ENCODE data around the gene GTPBP10.
"Not testable (repeated sequence)": the region's sequence is repeated elsewhere in the genome, so short reads cannot be mapped to it uniquely, and the experiment has no call there.

The GTPBP10 gene

DNA sequence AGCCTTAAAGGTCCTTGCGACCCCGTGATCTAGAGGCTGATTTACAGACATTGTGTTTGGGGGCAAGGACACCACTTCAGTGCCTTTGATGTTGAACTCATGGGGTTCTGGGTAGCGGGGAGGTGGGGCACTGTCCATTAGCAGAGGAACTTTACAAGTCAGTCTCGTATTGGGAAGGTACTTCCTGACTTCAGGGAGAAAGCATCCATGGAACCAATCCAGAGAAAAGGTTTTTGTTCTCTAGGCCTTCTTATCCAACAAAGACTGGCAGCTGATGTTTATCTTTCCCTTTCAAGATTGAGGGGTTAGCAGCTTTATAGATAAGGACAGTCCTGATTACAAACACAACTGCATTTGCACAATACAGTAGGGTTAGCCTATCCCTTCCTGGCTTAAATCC, 2.8 kb downstream of the GTPBP10 start:
- FAIRE-seq, result no peak
- DNase-seq (ENCODE audit: insufficient read length, low spot score), result no peak
- TF ChIP-seq POU2F2 (IDR thresholded peaks at IDR 0.05; ENCODE audit: low read depth, low read length), result no peak
- TF ChIP-seq SPI1 (IDR thresholded peaks at IDR 0.05; ENCODE audit: low read depth, low read length), result no peak
- TF ChIP-seq POLR2AphosphoS5 (IDR thresholded peaks at IDR 0.05; ENCODE audit: low read depth, low read length), result no peak
- no peak for TF ChIP-seq PAX5 (IDR thresholded peaks at IDR 0.05; ENCODE audit: insufficient read depth, low read length, severe bottlenecking)
- no peak for TF ChIP-seq TAF1 (IDR thresholded peaks at IDR 0.05; ENCODE audit: low read depth, low read length)
- TF ChIP-seq POLR2A (IDR thresholded peaks at IDR 0.05; ENCODE audit: low read depth, low read length), result no peak

DNA sequence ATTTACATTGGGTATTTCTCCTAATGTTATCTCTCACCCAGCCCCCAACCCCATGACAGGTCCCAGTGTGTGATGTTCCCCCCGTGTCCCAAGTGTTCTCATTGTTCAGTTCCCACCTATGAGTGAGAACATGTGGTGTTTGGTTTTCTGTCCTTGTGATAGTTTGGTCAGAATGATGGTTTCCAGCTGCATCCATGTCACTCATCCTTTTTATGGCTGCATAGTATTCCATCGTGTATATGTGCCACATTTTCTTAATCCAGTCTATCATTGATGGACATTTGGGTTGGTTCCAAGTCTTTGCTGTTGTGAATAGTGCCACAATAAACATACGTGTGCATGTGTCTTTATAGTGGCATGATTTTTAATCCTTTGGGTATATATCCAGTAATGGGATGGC, 3.5 kb downstream of the GTPBP10 start:
- DNase-seq (ENCODE audit: insufficient read length, low spot score); FAIRE-seq: not testable (repeated sequence)

DNA sequence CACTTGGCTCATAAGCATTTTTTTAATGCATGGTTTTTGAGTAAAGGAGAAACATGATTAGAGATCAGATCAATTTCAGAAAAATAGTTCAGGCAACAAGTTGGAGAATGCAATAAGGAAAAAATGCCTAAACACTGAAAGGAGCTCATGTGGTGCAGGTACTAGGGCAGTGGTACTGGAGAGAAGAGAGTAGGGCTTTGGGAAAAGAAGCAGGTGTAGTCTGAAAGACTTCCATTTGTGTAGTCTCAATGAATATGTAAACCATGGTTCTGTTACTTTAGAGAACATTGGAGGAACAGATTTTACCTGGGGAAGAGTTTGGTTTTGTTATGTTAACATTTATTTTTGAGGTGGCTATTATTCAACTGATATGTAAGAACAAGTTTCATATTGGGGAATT, 5.5 kb downstream of the GTPBP10 start:
- no peak for TF ChIP-seq SPI1 (IDR thresholded peaks at IDR 0.05; ENCODE audit: low read depth, low read length)
- no peak for TF ChIP-seq POLR2A (IDR thresholded peaks at IDR 0.05; ENCODE audit: low read depth, low read length)
- DNase-seq (ENCODE audit: insufficient read length, low spot score), result no peak
- FAIRE-seq, result no peak

DNA sequence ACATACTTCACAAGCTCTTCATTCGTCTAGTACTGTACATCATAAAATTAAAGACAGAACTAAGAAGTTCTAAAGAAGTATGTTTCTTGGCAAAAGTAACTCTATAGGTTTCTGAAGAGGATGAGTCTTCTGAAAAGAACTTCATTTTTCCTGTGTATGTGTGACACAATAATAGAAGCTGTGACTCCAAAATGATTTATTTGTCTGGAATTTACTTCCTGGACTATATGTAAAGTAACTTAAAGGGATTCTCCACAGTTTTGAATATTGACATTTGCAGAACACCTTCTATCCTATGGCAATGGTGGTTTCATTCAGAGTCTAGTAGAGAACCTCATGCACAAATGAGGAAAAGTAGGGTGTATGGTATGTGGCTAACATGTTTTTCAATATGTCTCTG, 36.9 kb downstream of the GTPBP10 start:
- DNase-seq (ENCODE audit: insufficient read length, low spot score) (no peak), FAIRE-seq (no peak)
- TF ChIP-seq PAX5 (IDR thresholded peaks at IDR 0.05; ENCODE audit: insufficient read depth, low read length, severe bottlenecking) (no peak), POLR2A (IDR thresholded peaks at IDR 0.05; ENCODE audit: low read depth, low read length) (no peak), TAF1 (IDR thresholded peaks at IDR 0.05; ENCODE audit: low read depth, low read length) (no peak), SPI1 (IDR thresholded peaks at IDR 0.05; ENCODE audit: low read depth, low read length) (no peak)

DNA sequence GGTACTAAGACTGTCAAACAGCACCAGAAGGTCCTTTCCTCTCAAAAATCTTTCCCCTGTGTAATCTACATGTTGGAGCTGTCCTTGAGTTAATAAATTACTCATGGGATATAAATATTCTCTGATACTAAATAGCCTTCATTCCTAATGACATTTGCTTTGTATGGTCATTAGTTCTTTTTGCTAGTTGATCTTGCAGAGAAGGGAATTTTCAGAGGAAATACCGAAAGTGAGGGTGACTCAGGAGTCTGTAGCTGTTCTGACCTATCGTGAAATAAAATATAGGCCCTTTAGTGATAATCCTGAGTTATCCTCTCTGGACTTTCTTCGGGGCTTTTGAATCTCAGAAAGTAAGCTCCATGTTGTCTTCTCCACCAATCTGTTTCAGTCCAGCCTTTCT, 37.3 kb downstream of the GTPBP10 start:
- no peak for DNase-seq (ENCODE audit: insufficient read length, low spot score)
- FAIRE-seq, result no peak
- TF ChIP-seq POLR2A (IDR thresholded peaks at IDR 0.05; ENCODE audit: low read depth, low read length) (no peak), POU2F2 (IDR thresholded peaks at IDR 0.05; ENCODE audit: low read depth, low read length) (no peak), POLR2AphosphoS5 (IDR thresholded peaks at IDR 0.05; ENCODE audit: low read depth, low read length) (no peak), TAF1 (IDR thresholded peaks at IDR 0.05; ENCODE audit: low read depth, low read length) (no peak), PAX5 (IDR thresholded peaks at IDR 0.05; ENCODE audit: insufficient read depth, low read length, severe bottlenecking) (no peak), SPI1 (IDR thresholded peaks at IDR 0.05; ENCODE audit: low read depth, low read length) (no peak)

DNA sequence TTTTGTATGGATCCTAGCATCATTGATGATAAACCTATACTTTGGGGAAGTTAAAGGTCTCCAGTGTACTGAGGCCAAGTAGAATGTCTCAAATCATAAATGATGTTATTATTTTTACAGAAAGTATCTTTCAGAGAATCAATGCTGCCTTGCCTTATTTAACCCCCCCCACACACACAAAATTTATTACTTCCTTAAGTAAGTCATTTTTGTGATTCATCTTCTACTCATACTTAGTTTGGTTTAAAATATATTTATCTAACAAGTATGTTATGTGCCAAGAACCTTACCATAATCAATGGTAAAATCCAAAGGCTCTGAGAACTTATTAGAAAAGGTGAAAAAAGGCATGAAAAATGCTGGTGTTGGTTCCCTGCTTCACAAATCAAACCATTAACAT, 37.9 kb downstream of the GTPBP10 start:
- no peak for DNase-seq (ENCODE audit: insufficient read length, low spot score)
- no peak for FAIRE-seq
- no peak for TF ChIP-seq POLR2AphosphoS5 (IDR thresholded peaks at IDR 0.05; ENCODE audit: low read depth, low read length)

DNA sequence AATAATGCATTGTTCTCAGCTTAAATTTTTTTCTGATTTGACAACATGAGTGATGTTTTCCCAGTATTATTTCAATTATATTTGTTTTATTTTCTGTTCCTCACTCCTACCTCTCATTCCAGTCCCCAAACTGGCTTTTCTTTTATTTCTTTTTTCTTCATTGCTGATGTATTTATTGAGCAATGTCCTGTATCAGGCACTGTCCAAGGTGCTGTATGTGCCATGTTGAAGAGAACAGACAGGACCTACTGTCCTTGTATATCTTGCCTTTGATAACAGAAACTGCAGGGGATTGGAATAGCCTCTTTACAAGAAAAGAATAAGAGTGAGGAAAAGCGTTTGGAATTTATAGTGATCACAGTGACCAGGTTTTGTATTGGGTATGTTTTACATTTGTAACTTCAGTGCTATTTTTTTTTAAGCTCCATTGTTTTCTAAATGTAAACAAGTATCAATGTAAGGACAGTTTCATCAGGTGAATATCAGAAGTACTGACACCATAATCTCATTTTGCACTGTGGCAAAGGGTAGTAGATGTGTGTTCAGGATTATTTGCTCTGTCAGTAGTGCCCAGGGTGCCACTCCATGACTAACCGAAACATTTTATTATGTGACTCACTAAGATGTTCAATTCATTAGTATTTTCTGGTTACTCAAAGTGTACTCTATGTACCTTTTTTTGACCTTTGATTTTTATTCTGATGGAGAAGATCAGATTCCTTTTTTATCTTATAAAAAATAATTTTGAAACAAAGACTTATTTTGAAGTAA, 41.1 kb downstream of the GTPBP10 start:
- no peak for TF ChIP-seq POU2F2 (IDR thresholded peaks at IDR 0.05; ENCODE audit: low read depth, low read length)
- no peak for TF ChIP-seq POLR2A (IDR thresholded peaks at IDR 0.05; ENCODE audit: low read depth, low read length)
- TF ChIP-seq TAF1 (IDR thresholded peaks at IDR 0.05; ENCODE audit: low read depth, low read length), result no peak
- no peak for TF ChIP-seq POLR2AphosphoS5 (IDR thresholded peaks at IDR 0.05; ENCODE audit: low read depth, low read length)
- no peak for TF ChIP-seq SPI1 (IDR thresholded peaks at IDR 0.05; ENCODE audit: low read depth, low read length)
- TF ChIP-seq PAX5 (IDR thresholded peaks at IDR 0.05; ENCODE audit: insufficient read depth, low read length, severe bottlenecking), result no peak
- DNase-seq (ENCODE audit: insufficient read length, low spot score) (no peak), FAIRE-seq (no peak)

DNA sequence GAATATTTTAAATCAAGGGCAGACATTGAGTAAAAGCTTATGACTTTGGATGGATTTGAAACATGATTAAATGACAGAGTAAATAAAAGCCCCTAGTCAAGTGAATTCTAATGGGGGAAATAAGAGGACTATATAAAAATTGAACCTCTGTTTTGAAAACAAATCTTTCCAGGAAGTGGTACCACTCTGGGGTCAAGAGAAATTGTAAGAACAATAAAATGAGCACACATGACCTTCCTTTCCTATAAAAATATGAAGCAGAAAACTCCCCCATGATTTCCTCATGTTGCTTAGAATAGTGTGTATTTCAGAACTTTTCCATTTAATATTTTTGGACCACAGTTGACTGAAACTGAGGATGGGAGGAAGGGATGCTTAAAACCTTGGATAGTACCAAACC, 44.4 kb downstream of the GTPBP10 start:
- DNase-seq (ENCODE audit: insufficient read length, low spot score), result no peak
- no peak for FAIRE-seq
- TF ChIP-seq POLR2A (IDR thresholded peaks at IDR 0.05; ENCODE audit: low read depth, low read length), result no peak
- no peak for TF ChIP-seq POU2F2 (IDR thresholded peaks at IDR 0.05; ENCODE audit: low read depth, low read length)
- no peak for TF ChIP-seq TAF1 (IDR thresholded peaks at IDR 0.05; ENCODE audit: low read depth, low read length)
- TF ChIP-seq PAX5 (IDR thresholded peaks at IDR 0.05; ENCODE audit: insufficient read depth, low read length, severe bottlenecking), result no peak
- TF ChIP-seq SPI1 (IDR thresholded peaks at IDR 0.05; ENCODE audit: low read depth, low read length), result no peak
- no peak for TF ChIP-seq POLR2AphosphoS5 (IDR thresholded peaks at IDR 0.05; ENCODE audit: low read depth, low read length)

DNA sequence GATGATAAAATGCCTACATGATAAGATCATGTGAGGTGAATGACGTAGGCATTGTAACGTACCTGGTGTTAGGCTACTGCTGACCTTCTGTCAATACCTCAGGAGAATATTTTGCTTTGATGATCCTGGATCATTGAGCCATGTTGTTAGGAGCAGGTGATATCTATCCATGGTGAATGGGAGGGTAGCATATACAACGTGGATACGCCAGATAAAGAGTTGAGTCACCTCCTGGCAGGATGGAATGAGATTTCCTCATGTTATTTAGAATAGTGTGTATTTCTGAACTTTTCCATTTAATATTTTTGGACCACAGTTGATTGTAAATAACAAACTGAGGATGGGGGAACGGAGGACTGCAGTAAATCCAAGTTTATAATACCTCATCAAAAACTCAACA, 45.0 kb downstream of the GTPBP10 start:
- FAIRE-seq, result no peak
- TF ChIP-seq POLR2A (IDR thresholded peaks at IDR 0.05; ENCODE audit: low read depth, low read length) (no peak), SPI1 (IDR thresholded peaks at IDR 0.05; ENCODE audit: low read depth, low read length) (no peak), POLR2AphosphoS5 (IDR thresholded peaks at IDR 0.05; ENCODE audit: low read depth, low read length) (no peak), POU2F2 (IDR thresholded peaks at IDR 0.05; ENCODE audit: low read depth, low read length) (no peak), PAX5 (IDR thresholded peaks at IDR 0.05; ENCODE audit: insufficient read depth, low read length, severe bottlenecking) (no peak), TAF1 (IDR thresholded peaks at IDR 0.05; ENCODE audit: low read depth, low read length) (no peak)

DNA sequence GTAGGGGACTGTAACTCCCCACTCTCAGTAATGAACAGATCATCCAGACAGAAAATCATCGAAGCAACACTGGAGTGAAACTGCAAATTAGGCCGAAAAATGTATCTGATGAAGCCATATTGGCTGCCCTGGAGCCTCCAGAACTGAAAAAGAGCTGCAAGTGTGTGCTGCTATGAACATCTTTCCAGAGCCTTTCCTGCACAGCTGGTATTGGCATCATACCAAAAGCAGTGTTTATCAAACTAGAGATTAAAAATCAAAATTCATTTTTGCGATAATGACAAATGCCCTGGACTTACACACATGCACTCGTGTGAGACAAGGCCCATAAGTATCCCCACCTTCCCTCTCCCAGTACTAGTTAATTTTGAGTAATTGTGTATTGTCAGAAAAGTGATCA, 49.9 kb downstream of the GTPBP10 start:
- TF ChIP-seq SPI1 (IDR thresholded peaks at IDR 0.05; ENCODE audit: low read depth, low read length) (no peak), POU2F2 (IDR thresholded peaks at IDR 0.05; ENCODE audit: low read depth, low read length) (no peak), POLR2A (IDR thresholded peaks at IDR 0.05; ENCODE audit: low read depth, low read length) (no peak), TAF1 (IDR thresholded peaks at IDR 0.05; ENCODE audit: low read depth, low read length) (no peak), POLR2AphosphoS5 (IDR thresholded peaks at IDR 0.05; ENCODE audit: low read depth, low read length) (no peak), PAX5 (IDR thresholded peaks at IDR 0.05; ENCODE audit: insufficient read depth, low read length, severe bottlenecking) (no peak)
- DNase-seq (ENCODE audit: insufficient read length, low spot score) (no peak), FAIRE-seq (no peak)

More for the DNA sequence above, 45.0 kb downstream of the GTPBP10 start:
- no peak for DNase-seq (ENCODE audit: insufficient read length, low spot score)

Measured in GM12891 (cell line).